A673 (cell line): ENCODE data around the gene ARPP21.

Experiments used
- EZH2 ChIP-seq: fragments of 200-600 bp; sonication (generic); IDR thresholded peaks from 2 replicates; pipeline ENCODE4 v1.6.1; 2017; ENCODE audit warnings: borderline replicate concordance, low read depth, mild to moderate bottlenecking, mixed read lengths, antibody characterized with exemption, low read length; ENCODE audit not compliant: poor library complexity, severe bottlenecking
- TF ChIP-seq, protein P1 (sequence below): fragments of 300-800, 200-600 bp; sonication (generic); conservative IDR thresholded peaks from 2 replicates; pipeline ENCODE4 v1.5.1; 2017; ENCODE audit warnings: low read depth, mild to moderate bottlenecking, antibody characterized with exemption, low read length, moderate library complexity, mixed read lengths

DNA sequence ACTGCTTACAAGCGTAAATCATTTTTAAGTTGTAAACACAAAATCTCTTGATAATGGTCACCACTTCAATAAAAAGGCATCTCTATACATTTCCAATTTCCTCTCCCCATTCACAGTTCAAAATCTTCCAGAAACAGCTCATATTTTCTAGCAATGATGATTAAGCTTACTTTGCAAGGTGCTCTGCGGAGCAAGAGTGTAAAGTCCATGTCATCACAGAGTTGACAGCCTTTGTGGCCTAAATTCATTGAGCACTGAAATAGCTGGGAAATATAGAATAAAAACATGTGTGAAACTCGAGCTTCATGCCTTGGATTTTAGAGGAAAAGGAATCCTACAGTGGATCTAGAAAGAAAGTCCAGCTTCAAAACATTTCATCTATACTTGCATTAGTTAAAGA is 41.8 kb upstream of the ARPP21 start:
- no peak for TF ChIP-seq EZH2
- TF ChIP-seq, protein P1, sequence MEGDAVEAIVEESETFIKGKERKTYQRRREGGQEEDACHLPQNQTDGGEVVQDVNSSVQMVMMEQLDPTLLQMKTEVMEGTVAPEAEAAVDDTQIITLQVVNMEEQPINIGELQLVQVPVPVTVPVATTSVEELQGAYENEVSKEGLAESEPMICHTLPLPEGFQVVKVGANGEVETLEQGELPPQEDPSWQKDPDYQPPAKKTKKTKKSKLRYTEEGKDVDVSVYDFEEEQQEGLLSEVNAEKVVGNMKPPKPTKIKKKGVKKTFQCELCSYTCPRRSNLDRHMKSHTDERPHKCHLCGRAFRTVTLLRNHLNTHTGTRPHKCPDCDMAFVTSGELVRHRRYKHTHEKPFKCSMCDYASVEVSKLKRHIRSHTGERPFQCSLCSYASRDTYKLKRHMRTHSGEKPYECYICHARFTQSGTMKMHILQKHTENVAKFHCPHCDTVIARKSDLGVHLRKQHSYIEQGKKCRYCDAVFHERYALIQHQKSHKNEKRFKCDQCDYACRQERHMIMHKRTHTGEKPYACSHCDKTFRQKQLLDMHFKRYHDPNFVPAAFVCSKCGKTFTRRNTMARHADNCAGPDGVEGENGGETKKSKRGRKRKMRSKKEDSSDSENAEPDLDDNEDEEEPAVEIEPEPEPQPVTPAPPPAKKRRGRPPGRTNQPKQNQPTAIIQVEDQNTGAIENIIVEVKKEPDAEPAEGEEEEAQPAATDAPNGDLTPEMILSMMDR = no peak
